IMR-90 (cell line): ENCODE measurements around the gene TMC4. TPM values are rescaled to one million over a fixed set of nuclear protein-coding genes. Genes with fewer than 3 reads are reported as not detected.

Experiments used
- ATAC-seq: fragments of 200-7000 bp; cut with Tn5 transposase; 2 replicates; pipeline ENCODE4 v1.9.1; 2020; ENCODE audit warnings: low read depth, mild to moderate bottlenecking, moderate library complexity
- BruUV-seq: library from RNA; stranded (reverse); fragments of 400-500 nt; replicated peaks from 2 replicates; lab custom pipeline; 2021; lab: Mats Ljungman, UMichigan
- CTCF ChIA-PET: fragments of 300-600 bp; formaldehyde crosslinking; extraction: SDS; loops from one replicate; lab custom pipeline; 2021; ENCODE audit warnings: antibody characterized with exemption; lab: Yijun Ruan, JAX
- POLR2A ChIA-PET: fragments of 300-600 bp; sonication (Branson Sonifier 250); formaldehyde crosslinking; loops from one replicate; lab custom pipeline; 2022; ENCODE audit warnings: antibody characterized with exemption; ENCODE audit not compliant: unreplicated experiment; lab: Charles Lee
- DNase-seq: peaks from one replicate; pipeline ENCODE4 v3.0.0; 2013
- H2AFZ ChIP-seq: replicated peaks from 2 replicates; pipeline ENCODE3; 2013; ENCODE audit warnings: low read length, mild to moderate bottlenecking; ENCODE audit not compliant: poor library complexity
- H2AK5ac ChIP-seq: 2 replicates; pipeline ENCODE4 v1.6.1; 2013; ENCODE audit warnings: low read depth, low read length, inconsistent platforms
- H2AK9ac ChIP-seq: replicated peaks from 2 replicates; pipeline ENCODE3; 2013; ENCODE audit warnings: mild to moderate bottlenecking, low read depth, low read length, moderate library complexity; ENCODE audit not compliant: poor library complexity
- H2BK120ac ChIP-seq: 2 replicates; pipeline ENCODE4 v1.6.1; 2013; ENCODE audit warnings: low read depth, low read length, inconsistent platforms
- H2BK15ac ChIP-seq: 3 replicates; pipeline ENCODE4 v1.6.1; 2013; ENCODE audit warnings: low read depth, low read length, inconsistent platforms
- H2BK20ac ChIP-seq: 2 replicates; pipeline ENCODE4 v1.6.1; 2013; ENCODE audit warnings: low read depth, mild to moderate bottlenecking, inconsistent platforms, low read length, moderate library complexity
- H2BK5ac ChIP-seq: 2 replicates; pipeline ENCODE4 v1.6.1; 2013; ENCODE audit warnings: mild to moderate bottlenecking, low read depth, low read length, inconsistent platforms; ENCODE audit not compliant: poor library complexity, severe bottlenecking
- H3K14ac ChIP-seq: replicated peaks from 2 replicates; pipeline ENCODE4 v1.6.1; 2013; ENCODE audit warnings: low read depth, low read length, inconsistent platforms
- H3K18ac ChIP-seq: 2 replicates; pipeline ENCODE4 v1.6.1; 2013; ENCODE audit warnings: low read depth, low read length, control low read depth
- H3K23ac ChIP-seq: 2 replicates; pipeline ENCODE4 v1.6.1; 2013; ENCODE audit warnings: low read depth, low read length, inconsistent platforms
- H3K27ac ChIP-seq: 2 replicates; pipeline ENCODE4 v1.5.1; 2013; ENCODE audit warnings: mild to moderate bottlenecking, control low read depth, low read length; ENCODE audit not compliant: insufficient read depth
- H3K27me3 ChIP-seq: 2 replicates; pipeline ENCODE4 v1.6.1; 2013; ENCODE audit warnings: low read length; ENCODE audit not compliant: control insufficient read depth, insufficient read depth
- H3K36me3 ChIP-seq: 2 replicates; pipeline ENCODE4 v1.6.1; 2013; ENCODE audit warnings: low read length, mixed read lengths; ENCODE audit not compliant: control insufficient read depth, insufficient read depth
- H3K4ac ChIP-seq: 2 replicates; pipeline ENCODE4 v1.6.1; 2013; ENCODE audit warnings: low read depth, low read length, inconsistent platforms
- H3K4me1 ChIP-seq: 2 replicates; pipeline ENCODE4 v1.6.1; 2013; ENCODE audit warnings: low read length, mixed read lengths; ENCODE audit not compliant: control insufficient read depth, insufficient read depth
- H3K4me2 ChIP-seq: 2 replicates; pipeline ENCODE4 v1.6.1; 2013; ENCODE audit warnings: low read depth, mild to moderate bottlenecking, control low read depth, low read length, moderate library complexity
- H3K4me3 ChIP-seq: 2 replicates; pipeline ENCODE4 v1.5.1; 2013; ENCODE audit warnings: low read depth, mild to moderate bottlenecking, control low read depth, low read length, moderate library complexity; ENCODE audit not compliant: insufficient read depth
- H3K56ac ChIP-seq: 2 replicates; pipeline ENCODE4 v1.6.1; 2013; ENCODE audit warnings: low read length, inconsistent platforms; ENCODE audit not compliant: insufficient read depth; ENCODE audit errors: extremely low read depth
- H3K79me1 ChIP-seq, 2 experiments: 2 replicates each; pipeline ENCODE4 v1.6.1; 2013; ENCODE audit warnings: low read length in 2 of 2, inconsistent platforms in 1 of 2, low read depth in 1 of 2
- H3K9ac ChIP-seq: 2 replicates; pipeline ENCODE4 v1.6.1; 2013; ENCODE audit warnings: low read depth, low read length, control low read depth
- H3K9me1 ChIP-seq: 2 replicates; pipeline ENCODE4 v1.6.1; 2013; ENCODE audit warnings: low read length, inconsistent platforms; ENCODE audit not compliant: insufficient read depth
- H3K9me3 ChIP-seq: 2 replicates; pipeline ENCODE4 v1.6.1; 2013; ENCODE audit warnings: low read length; ENCODE audit not compliant: control insufficient read depth, insufficient read depth
- H4K20me1 ChIP-seq: 2 replicates; pipeline ENCODE4 v1.6.1; 2013; ENCODE audit warnings: low read length, inconsistent platforms; ENCODE audit not compliant: insufficient read depth
- H4K5ac ChIP-seq: 2 replicates; pipeline ENCODE4 v1.6.1; 2013; ENCODE audit warnings: mild to moderate bottlenecking, low read depth, low read length, control low read depth
- H4K8ac ChIP-seq, 2 experiments: 2 replicates each; pipeline ENCODE4 v1.6.1; 2013; ENCODE audit warnings: low read depth in 2 of 2, low read length in 2 of 2, control low read depth in 1 of 2, inconsistent platforms in 1 of 2
- H4K91ac ChIP-seq: 2 replicates; pipeline ENCODE4 v1.6.1; 2013; ENCODE audit warnings: low read depth, low read length, inconsistent platforms; ENCODE audit not compliant: insufficient read depth
- BHLHE40 ChIP-seq: fragments of 150-350 bp; IDR thresholded peaks from 2 replicates; pipeline ENCODE4 v1.6.1; 2016; ENCODE audit warnings: mild to moderate bottlenecking, low read depth, low read length
- CEBPB ChIP-seq: IDR thresholded peaks from 2 replicates; pipeline ENCODE4 v1.6.1; 2012; ENCODE audit warnings: low read depth, low read length, improper control_type of control experiment
- CHD1 ChIP-seq: IDR thresholded peaks from 2 replicates; pipeline ENCODE4 v1.6.1; 2012; ENCODE audit warnings: low read depth, low read length, improper control_type of control experiment
- CTCF ChIP-seq: conservative IDR thresholded peaks from 2 replicates; pipeline ENCODE4 v1.5.1; 2012; ENCODE audit warnings: mild to moderate bottlenecking, low read depth, low read length, improper control_type of control experiment
- ELK1 ChIP-seq: fragments of 150-350 bp; IDR thresholded peaks from 2 replicates; pipeline ENCODE4 v1.6.1; 2016; ENCODE audit warnings: low read depth, mild to moderate bottlenecking, low read length, moderate library complexity, borderline replicate concordance
- FOS ChIP-seq: fragments of 150-350 bp; IDR thresholded peaks from 2 replicates; pipeline ENCODE4 v1.6.1; 2016; ENCODE audit warnings: low read depth, low read length
- MAFK ChIP-seq: IDR thresholded peaks from 2 replicates; pipeline ENCODE4 v1.6.1; 2012; ENCODE audit warnings: low read depth, low read length, improper control_type of control experiment
- MAZ ChIP-seq: IDR thresholded peaks from 2 replicates; pipeline ENCODE4 v1.6.1; 2012; ENCODE audit warnings: low read depth, mild to moderate bottlenecking, low read length, improper control_type of control experiment, moderate library complexity, borderline replicate concordance
- MXI1 ChIP-seq: IDR thresholded peaks from 2 replicates; pipeline ENCODE4 v1.6.1; 2012; ENCODE audit warnings: low read depth, mild to moderate bottlenecking, low read length, moderate library complexity, borderline replicate concordance
- NFE2L2 ChIP-seq: fragments of 150-350 bp; IDR thresholded peaks from 2 replicates; pipeline ENCODE4 v1.6.1; 2016; ENCODE audit warnings: low read depth, mild to moderate bottlenecking, low read length
- POLR2A ChIP-seq: IDR thresholded peaks from 2 replicates; pipeline ENCODE4 v1.6.1; 2012; ENCODE audit warnings: mild to moderate bottlenecking, low read depth, low read length
- RAD21 ChIP-seq: IDR thresholded peaks from 2 replicates; pipeline ENCODE4 v1.6.1; 2012; ENCODE audit warnings: low read length, improper control_type of control experiment
- RCOR1 ChIP-seq: IDR thresholded peaks from 2 replicates; pipeline ENCODE4 v1.6.1; 2012; ENCODE audit warnings: mild to moderate bottlenecking, low read length, improper control_type of control experiment; ENCODE audit not compliant: insufficient replicate concordance
- RFX5 ChIP-seq: IDR thresholded peaks from 2 replicates; pipeline ENCODE4 v1.8.0; 2012; ENCODE audit warnings: low read depth, mild to moderate bottlenecking, low read length, moderate library complexity
- SMC3 ChIP-seq: fragments of 150-350 bp; IDR thresholded peaks from 2 replicates; pipeline ENCODE4 v1.6.1; 2016; ENCODE audit warnings: low read depth, mild to moderate bottlenecking, antibody characterized with exemption, low read length, moderate library complexity
- USF2 ChIP-seq: fragments of 150-350 bp; IDR thresholded peaks from 2 replicates; pipeline ENCODE4 v1.6.1; 2017; ENCODE audit warnings: mild to moderate bottlenecking, antibody characterized with exemption, low read length, low read depth
- WGBS, 2 experiments: methylation state at CpG; one replicate each; pipeline versions ENCODE4 v1.1.5 to v1.1.7; 2013; ENCODE audit warnings: missing lambda C conversion rate in 2 of 2; ENCODE audit not compliant: insufficient read length in 1 of 2; ENCODE audit errors: extremely low coverage in 2 of 2; 5-methylcytosine and 5-hydroxymethylcytosine counted together
- dilution Hi-C: fragments of 300-500 bp; cut with HindIII; formaldehyde crosslinking; loops from one replicate; pipeline ENCODE4 v1.14.3; 2018; ENCODE audit warnings: low sequenced_read_pairs; ENCODE audit not compliant: unreplicated experiment
- in situ Hi-C: fragments of 300-500 bp; cut with MboI; formaldehyde crosslinking; loops from 3 replicates; pipeline ENCODE4 v1.14.3; 2019; ENCODE audit warnings: low sequenced_read_pairs, inconsistent platforms, mixed read lengths
- intact Hi-C: fragments of 100-400 bp; cut with micrococcal nuclease; formaldehyde crosslinking; loops from 2 replicates; pipeline ENCODE4 v1.10.0; 2022
- polyA plus RNA-seq, 3 experiments: library from polyadenylated mRNA; depleted of rRNA; stranded (reverse); fragments of >200 nt; gene quantifications; 2 replicates each; pipeline ENCODE4 v1.2.3, GENCODE V29; 2012; ENCODE audit warnings: low replicate concordance in 1 of 3
- total RNA-seq: library from RNA; depleted of rRNA; stranded (reverse); fragments of >200 nt; gene quantifications from 2 replicates; pipeline ENCODE4 v1.2.3, GENCODE V29; 2012

Gene TMC4
- total and polyA plus RNA-seq, 2 of the 4 experiments (the other 2 are of a cell fraction), result 0.72 to 1.1 TPM

GRCh38 chr19:54152878-54153524, 20.0 kb downstream of the TMC4 start:
- no peak overlapping the region for H3K4me3 ChIP-seq
- no peak overlapping the region for H4K8ac ChIP-seq
- no peak overlapping the region for H2AFZ ChIP-seq
- H3K18ac ChIP-seq, result no peak overlapping the region
- H3K9me3 ChIP-seq, result no peaks in the 10 kb centered on the region
- no peaks in the 10 kb centered on the region for H3K4me1 ChIP-seq
- dilution Hi-C loops, result no loop called here
- BruUV-seq, result no TSS peak
- intact Hi-C loops, result no loop called here
- DNase-seq (no peak), ATAC-seq (peak; percentile 30; the same call in 1 of the 2 replicates)
- peak overlapping the region; percentile 71 for H2AK9ac ChIP-seq
- WGBS, 2 experiments, result 77% methylated on average over 3 of the region's 25 CpGs; no CpG with 5 or more reads in 1 of the 2 experiments
- no peak overlapping the region for H3K4me2 ChIP-seq
- H3K9me1 ChIP-seq, result no peaks in the 10 kb centered on the region
- no peak overlapping the region for H2AK5ac ChIP-seq
- no peak overlapping the region for H3K27ac ChIP-seq
- TF ChIP-seq RAD21 (no peak), FOS (no peak), MXI1 (no peak), NFE2L2 (no peak), CTCF (no peak), CEBPB (no peak), SMC3 (no peak), MAZ (no peak), BHLHE40 (no peak), RFX5 (no peak), ELK1 (no peak), POLR2A (no peak; the same call in 1 of the 2 replicates), CHD1 (no peak), RCOR1 (no peak), USF2 (no peak), MAFK (no peak)
- in situ Hi-C loops, result no loop called here
- H3K9ac ChIP-seq, result no peak overlapping the region
- no peak overlapping the region for H2BK15ac ChIP-seq
- H3K14ac ChIP-seq, result no peak overlapping the region
- peaks cover 7% of the 10 kb centered on the region; the same call in 1 of the 2 replicates for H4K20me1 ChIP-seq
- no peak overlapping the region for H2BK120ac ChIP-seq
- no peak overlapping the region for H2BK20ac ChIP-seq
- no peak overlapping the region for H4K91ac ChIP-seq
- ChIA-PET CTCF (no interaction called here), POLR2A (no interaction called here)
- peaks cover 0 to 19% of the 10 kb centered on the region in 2 experiments; a peak in 3 of 4 replicates for H3K79me1 ChIP-seq
- H3K4ac ChIP-seq, result no peak overlapping the region
- H4K5ac ChIP-seq, result no peak overlapping the region
- peaks cover 73% of the 10 kb centered on the region for H3K36me3 ChIP-seq
- no peak overlapping the region for H3K56ac ChIP-seq
- H3K23ac ChIP-seq, result no peak overlapping the region
- H2BK5ac ChIP-seq, result no peak overlapping the region
- H3K27me3 ChIP-seq, result no peaks in the 10 kb centered on the region
